ACC112 (cell line): ENCODE data around the gene LARGE1.

ENCODE experiments used
- H2AFZ ChIP-seq: fragments of 200-600 bp; sonication (generic); one replicate; pipeline ENCODE4 v1.6.0; 2017; ENCODE audit warnings: antibody characterized with exemption, low read length; ENCODE audit not compliant: unreplicated experiment
- H3K27ac ChIP-seq: fragments of 200-600 bp; sonication (generic); 2 replicates; pipeline ENCODE4 v1.5.1; 2014; ENCODE audit warnings: low read depth, mild to moderate bottlenecking, antibody characterized with exemption, low read length, moderate library complexity
- H3K27me3 ChIP-seq: fragments of 200-600 bp; sonication (generic); 2 replicates; pipeline ENCODE4 v1.6.1; 2014; ENCODE audit warnings: mild to moderate bottlenecking, antibody characterized with exemption, low read length, moderate library complexity, mixed read lengths; ENCODE audit not compliant: insufficient read depth
- H3K36me3 ChIP-seq: fragments of 200-600 bp; sonication (generic); 2 replicates; pipeline ENCODE4 v1.6.1; 2016; ENCODE audit warnings: mild to moderate bottlenecking, antibody characterized with exemption, low read length, moderate library complexity, mixed read lengths; ENCODE audit not compliant: insufficient read depth
- H3K4me1 ChIP-seq: fragments of 200-600 bp; sonication (generic); one replicate; pipeline ENCODE4 v1.6.1; 2016; ENCODE audit warnings: low read length, mixed read lengths; ENCODE audit not compliant: insufficient read depth, unreplicated experiment, control insufficient read depth
- H3K4me3 ChIP-seq: fragments of 200-600 bp; sonication (generic); 2 replicates; pipeline ENCODE4 v1.5.1; 2014; ENCODE audit warnings: mild to moderate bottlenecking, low read depth, low read length
- H3K79me2 ChIP-seq: fragments of 200-600 bp; sonication (generic); one replicate; pipeline ENCODE4 v1.6.0; 2016; ENCODE audit warnings: low read length; ENCODE audit not compliant: control insufficient read depth, unreplicated experiment, insufficient read depth

Gene LARGE1

GRCh38 chr22:33350491-33350890 is 569.8 kb downstream of the LARGE1 start:
- Histone ChIP-seq H3K27me3 (no peaks in the 10 kb centered on the region), H3K79me2 (no peaks in the 10 kb centered on the region), H2AFZ (no peak overlapping the region)

GRCh38 chr22:33347002-33347401 is 573.3 kb downstream of the LARGE1 start:
- no peak overlapping the region for H3K27ac ChIP-seq
- H2AFZ ChIP-seq: no peak overlapping the region
- no peaks in the 10 kb centered on the region for H3K27me3 ChIP-seq
- no peaks in the 10 kb centered on the region for H3K36me3 ChIP-seq
- no peaks in the 10 kb centered on the region for H3K4me1 ChIP-seq
- H3K79me2 ChIP-seq: no peaks in the 10 kb centered on the region
- H3K4me3 ChIP-seq: no peak overlapping the region

More at GRCh38 chr22:33350491-33350890, 569.8 kb downstream of the LARGE1 start:
- Histone ChIP-seq H3K4me1 (no peaks in the 10 kb centered on the region), H3K36me3 (no peaks in the 10 kb centered on the region), H3K4me3 (no peak overlapping the region), H3K27ac (no peak overlapping the region)

- Histone ChIP-seq H2AFZ (no peak overlapping the region), H3K4me1 (no peaks in the 10 kb centered on the region), H3K36me3 (no peaks in the 10 kb centered on the region), H3K27me3 (no peaks in the 10 kb centered on the region), H3K4me3 (no peak overlapping the region), H3K79me2 (no peaks in the 10 kb centered on the region), H3K27ac (no peak overlapping the region)
Measured at GRCh38 chr22:33341611-33342010, 578.7 kb downstream of the LARGE1 start.

- Histone ChIP-seq H3K4me1 (no peaks in the 10 kb centered on the region), H3K4me3 (no peak overlapping the region), H3K36me3 (no peaks in the 10 kb centered on the region), H3K27ac (no peak overlapping the region), H3K79me2 (no peaks in the 10 kb centered on the region), H2AFZ (no peak overlapping the region), H3K27me3 (no peaks in the 10 kb centered on the region)
Measured at GRCh38 chr22:33337524-33337923, 582.8 kb downstream of the LARGE1 start.

- no peak overlapping the region for H3K4me3 ChIP-seq
- no peaks in the 10 kb centered on the region for H3K36me3 ChIP-seq
- no peak overlapping the region for H3K27ac ChIP-seq
- H3K79me2 ChIP-seq: no peaks in the 10 kb centered on the region
- no peaks in the 10 kb centered on the region for H3K27me3 ChIP-seq
- no peaks in the 10 kb centered on the region for H3K4me1 ChIP-seq
- no peak overlapping the region for H2AFZ ChIP-seq
Measured at GRCh38 chr22:33335611-33336279, 584.5 kb downstream of the LARGE1 start.

- Histone ChIP-seq H2AFZ (no peak overlapping the region), H3K27me3 (no peaks in the 10 kb centered on the region), H3K4me3 (no peak overlapping the region), H3K27ac (no peak overlapping the region), H3K36me3 (no peaks in the 10 kb centered on the region), H3K79me2 (no peaks in the 10 kb centered on the region), H3K4me1 (no peaks in the 10 kb centered on the region)
Measured at GRCh38 chr22:33332538-33332937, 587.7 kb downstream of the LARGE1 start.

GRCh38 chr22:33331017-33331416 is 589.3 kb downstream of the LARGE1 start:
- Histone ChIP-seq H3K36me3 (no peaks in the 10 kb centered on the region), H3K27ac (no peak overlapping the region), H3K4me3 (no peak overlapping the region), H3K79me2 (no peaks in the 10 kb centered on the region), H3K4me1 (no peaks in the 10 kb centered on the region), H2AFZ (no peak overlapping the region), H3K27me3 (no peaks in the 10 kb centered on the region)

GRCh38 chr22:33330534-33330933 is 589.7 kb downstream of the LARGE1 start:
- Histone ChIP-seq H2AFZ (no peak overlapping the region), H3K27me3 (no peaks in the 10 kb centered on the region), H3K4me1 (no peaks in the 10 kb centered on the region), H3K36me3 (no peaks in the 10 kb centered on the region), H3K4me3 (no peak overlapping the region), H3K27ac (no peak overlapping the region), H3K79me2 (no peaks in the 10 kb centered on the region)

GRCh38 chr22:33329398-33329797 is 590.9 kb downstream of the LARGE1 start:
- Histone ChIP-seq H2AFZ (no peak overlapping the region), H3K79me2 (no peaks in the 10 kb centered on the region), H3K27me3 (no peaks in the 10 kb centered on the region), H3K36me3 (no peaks in the 10 kb centered on the region), H3K4me3 (no peak overlapping the region), H3K27ac (no peak overlapping the region), H3K4me1 (no peaks in the 10 kb centered on the region)

- H3K27ac ChIP-seq: no peak overlapping the region
- no peaks in the 10 kb centered on the region for H3K4me1 ChIP-seq
- H3K79me2 ChIP-seq: no peaks in the 10 kb centered on the region
- H3K4me3 ChIP-seq: no peak overlapping the region
- H3K27me3 ChIP-seq: no peaks in the 10 kb centered on the region
- no peak overlapping the region for H2AFZ ChIP-seq
- H3K36me3 ChIP-seq: no peaks in the 10 kb centered on the region
Measured at GRCh38 chr22:33328789-33329296, 591.4 kb downstream of the LARGE1 start.

GRCh38 chr22:33327348-33327860 is 592.9 kb downstream of the LARGE1 start:
- H3K27ac ChIP-seq: no peak overlapping the region
- no peaks in the 10 kb centered on the region for H3K4me1 ChIP-seq
- no peaks in the 10 kb centered on the region for H3K27me3 ChIP-seq
- no peaks in the 10 kb centered on the region for H3K79me2 ChIP-seq
- H2AFZ ChIP-seq: no peak overlapping the region
- H3K4me3 ChIP-seq: no peak overlapping the region
- no peaks in the 10 kb centered on the region for H3K36me3 ChIP-seq
